WERI-Rb-1 (cell line): Measurements from ENCODE around the gene ARHGAP24.

Experiments used
- DNase-seq: peaks from one replicate; pipeline ENCODE4 v3.0.0-alpha.2; 2020
- H3K27ac ChIP-seq: fragments of 250-450 bp; sonication (Bioruptor Pico); 2 replicates; pipeline ENCODE4 v1.5.1; 2020; ENCODE audit warnings: mild to moderate bottlenecking, moderate library complexity
- H3K27me3 ChIP-seq: fragments of 250-450 bp; sonication (Bioruptor Pico); 2 replicates; pipeline ENCODE4 v1.5.1; 2021; ENCODE audit warnings: mild to moderate bottlenecking, low read depth, moderate library complexity; ENCODE audit not compliant: insufficient read depth, severe bottlenecking
- H3K36me3 ChIP-seq: fragments of 250-450 bp; sonication (Bioruptor Pico); 2 replicates; pipeline ENCODE4 v1.5.1; 2020; ENCODE audit warnings: mild to moderate bottlenecking, moderate library complexity
- H3K4me3 ChIP-seq: 2 replicates; pipeline ENCODE4 v1.5.1; 2011; ENCODE audit warnings: low read depth, mild to moderate bottlenecking, control low read depth, low read length
- H3K9me3 ChIP-seq: fragments of 250-450 bp; sonication (Bioruptor Pico); 2 replicates; pipeline ENCODE4 v1.5.1; 2021; ENCODE audit warnings: mild to moderate bottlenecking, moderate library complexity; ENCODE audit not compliant: severe bottlenecking
- CTCF ChIP-seq: IDR thresholded peaks from 2 replicates; pipeline ENCODE4 v1.5.1; 2011; ENCODE audit warnings: low read depth, mild to moderate bottlenecking, control low read depth, inconsistent platforms, low read length

The ARHGAP24 gene

GRCh38 chr4:85938902-85939301 is 464.0 kb downstream of the ARHGAP24 start:
- Histone ChIP-seq H3K9me3 (no peaks in the 10 kb centered on the region), H3K4me3 (no peak overlapping the region), H3K27ac (no peak overlapping the region), H3K36me3 (no peaks in the 10 kb centered on the region), H3K27me3 (no peaks in the 10 kb centered on the region)
- TF ChIP-seq CTCF: no peak
- no peak for DNase-seq

GRCh38 chr4:85939595-85939994 is 464.6 kb downstream of the ARHGAP24 start:
- TF ChIP-seq CTCF: no peak

GRCh38 chr4:85940151-85940550 is 465.2 kb downstream of the ARHGAP24 start:
- Histone ChIP-seq H3K27me3 (no peaks in the 10 kb centered on the region), H3K27ac (no peak overlapping the region), H3K4me3 (no peak overlapping the region), H3K36me3 (no peaks in the 10 kb centered on the region), H3K9me3 (no peaks in the 10 kb centered on the region)
- DNase-seq: no peak
- no peak for TF ChIP-seq CTCF

More at GRCh38 chr4:85939595-85939994, 464.6 kb downstream of the ARHGAP24 start:
- Histone ChIP-seq H3K36me3 (no peaks in the 10 kb centered on the region), H3K9me3 (no peaks in the 10 kb centered on the region), H3K27ac (no peak overlapping the region), H3K4me3 (no peak overlapping the region), H3K27me3 (no peaks in the 10 kb centered on the region)
- DNase-seq: no peak

- H3K9me3 ChIP-seq: no peaks in the 10 kb centered on the region
These were observed 467.2 kb downstream of the ARHGAP24 start for GRCh38 chr4:85942107-85942506.

GRCh38 chr4:85946821-85947220 is 471.9 kb downstream of the ARHGAP24 start:
- Histone ChIP-seq H3K27me3 (no peaks in the 10 kb centered on the region), H3K27ac (no peak overlapping the region), H3K36me3 (no peaks in the 10 kb centered on the region), H3K4me3 (no peak overlapping the region), H3K9me3 (no peaks in the 10 kb centered on the region)
- DNase-seq: no peak
- TF ChIP-seq CTCF: no peak

More at GRCh38 chr4:85942107-85942506, 467.2 kb downstream of the ARHGAP24 start:
- no peak for DNase-seq
- H3K4me3 ChIP-seq: no peak overlapping the region
- TF ChIP-seq CTCF: no peak
- H3K27ac ChIP-seq: no peak overlapping the region
- H3K36me3 ChIP-seq: no peaks in the 10 kb centered on the region
- H3K27me3 ChIP-seq: no peaks in the 10 kb centered on the region

- no peaks in the 10 kb centered on the region for H3K9me3 ChIP-seq
- no peak for TF ChIP-seq CTCF
- no peak overlapping the region for H3K4me3 ChIP-seq
- no peaks in the 10 kb centered on the region for H3K27me3 ChIP-seq
- H3K27ac ChIP-seq: no peak overlapping the region
- no peak for DNase-seq
- no peaks in the 10 kb centered on the region for H3K36me3 ChIP-seq
These were observed 476.1 kb downstream of the ARHGAP24 start for GRCh38 chr4:85951099-85951498.
